Measurements from ENCODE around the gene MGME1. TPM values are rescaled to one million over a fixed set of nuclear protein-coding genes. Genes with fewer than 3 reads are reported as not detected.

The MGME1 gene
- total and polyA plus RNA-seq, 9 of the 15 experiments (the other 6 are each of a cell fraction or from before 2014, with no cell fraction given): 13.4 to 45.1 (median 30.6) TPM

GRCh38 chr20:17925141-17925939 lies 43.5 kb upstream of the MGME1 start (continued):
- no peak for TF ChIP-seq CUX1 (CRISPR knock-in tag; IDR thresholded peaks at IDR 0.05)
- no peak for TF ChIP-seq NR3C1 (CRISPR knock-in tag; IDR thresholded peaks at IDR 0.05)
- no peak for TF ChIP-seq ZNF121 (CRISPR knock-in tag; conservative IDR thresholded peaks at IDR 0.05)
- TF ChIP-seq, protein P1, sequence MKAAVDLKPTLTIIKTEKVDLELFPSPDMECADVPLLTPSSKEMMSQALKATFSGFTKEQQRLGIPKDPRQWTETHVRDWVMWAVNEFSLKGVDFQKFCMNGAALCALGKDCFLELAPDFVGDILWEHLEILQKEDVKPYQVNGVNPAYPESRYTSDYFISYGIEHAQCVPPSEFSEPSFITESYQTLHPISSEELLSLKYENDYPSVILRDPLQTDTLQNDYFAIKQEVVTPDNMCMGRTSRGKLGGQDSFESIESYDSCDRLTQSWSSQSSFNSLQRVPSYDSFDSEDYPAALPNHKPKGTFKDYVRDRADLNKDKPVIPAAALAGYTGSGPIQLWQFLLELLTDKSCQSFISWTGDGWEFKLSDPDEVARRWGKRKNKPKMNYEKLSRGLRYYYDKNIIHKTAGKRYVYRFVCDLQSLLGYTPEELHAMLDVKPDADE (conservative IDR thresholded peaks at IDR 0.05; ENCODE audit: control insufficient read depth, low read depth, low read length): no peak
- peak; percentile 97 for TF ChIP-seq GATAD2A (IDR thresholded peaks at IDR 0.05)
- no peak for TF ChIP-seq PHTF2 (CRISPR knock-in tag; IDR thresholded peaks at IDR 0.05)
- peak in 1 of 2 experiments; percentile 64 for TF ChIP-seq NCOA2 (IDR thresholded peaks at IDR 0.05; ENCODE audit: partially characterized antibody in 2 of 2)
- no peak for TF ChIP-seq SIX5 (IDR thresholded peaks at IDR 0.05; ENCODE audit: borderline replicate concordance in 1 of 2, insufficient read depth in 1 of 2, low read depth in 1 of 2, low read length in 2 of 2)
